Right lobe of liver (tissue), 6 donors: ENCODE data around the gene PAX1. TPM values are rescaled to one million over a fixed set of nuclear protein-coding genes. Genes with fewer than 3 reads are reported as not detected.

Experiments used
- ATAC-seq, 4 donors: fragments of 200-7000 bp; cut with Tn5 transposase; one replicate each; pipeline ENCODE4 v1.9.1; 2020; ENCODE audit warnings: mild to moderate bottlenecking in 4 of 4, moderate library complexity in 4 of 4
- DNase-seq, 3 donors: peaks; one replicate each; pipeline ENCODE4 v3.0.0-alpha.2; 2020
- H3K27ac ChIP-seq, 3 donors: fragments of 200-600 bp; one replicate each; pipeline ENCODE4 v1.8.0; 2022
- H3K27me3 ChIP-seq, 2 donors: fragments of 200-600 bp; one replicate each; pipeline ENCODE4 v1.8.0; 2022
- H3K36me3 ChIP-seq, 4 donors: fragments of 200-600 bp; sonication (generic) in 1 of 4; one replicate each; pipeline versions ENCODE4 v1.5.1 to v1.8.0; 2017 to 2022; ENCODE audit warnings: control low read depth in 1 of 4
- H3K4me1 ChIP-seq, 4 donors: fragments of 200-600 bp; sonication (generic) in 1 of 4; one replicate each; pipeline versions ENCODE4 v1.5.1 to v1.8.0; 2017 to 2022; ENCODE audit warnings: control low read depth in 1 of 4
- H3K4me3 ChIP-seq, 3 donors: fragments of 200-600 bp; one replicate each; pipeline ENCODE4 v1.8.0; 2022
- H3K9me3 ChIP-seq, 4 donors: fragments of 200-600 bp; sonication (generic) in 1 of 4; one replicate each; pipeline versions ENCODE4 v1.5.1 to v1.8.0; 2017 to 2022; ENCODE audit warnings: control low read depth in 1 of 4
- POLR2A ChIP-seq: fragments of 450-650 bp; IDR thresholded peaks from one replicate; pipeline ENCODE4 v1.6.1; 2017; ENCODE audit warnings: antibody characterized with exemption, mild to moderate bottlenecking
- WGBS: methylation state at CpG from one replicate; pipeline ENCODE4 v1.1.6; 2018; ENCODE audit warnings: low coverage, low lambda C conversion rate; ENCODE audit not compliant: insufficient coverage; ENCODE audit errors: missing lambda C conversion rate; 5-methylcytosine and 5-hydroxymethylcytosine counted together
- intact Hi-C, 2 donors: fragments of 100-400 bp; cut with DNase I; formaldehyde crosslinking; loops; one replicate each; pipeline versions ENCODE4 v1.11.2 to v1.14.1; 2022
- total RNA-seq, 6 experiments: library from RNA; depleted of rRNA in 2 of 6; stranded (reverse); fragments of >200 nt in 2 of 6; fragmentation: NEBNext Ultra II Directional in 3 of 6; extraction: Animal tissue kit (Norgen Biotek cat#: 25700) in 3 of 6; gene quantifications; one replicate each; pipeline versions ENCODE4 v1.1.0 to v1.2.4, GENCODE V29; 2016 to 2023
- TF ChIP-seq, protein P1 (sequence below), 4 donors: fragments of 200-600 bp in 3 of 4; fragments of 450-650 bp in 1 of 4; IDR thresholded peaks; one replicate each; pipeline versions ENCODE4 v1.5.1 to v1.8.0; 2016 to 2022; ENCODE audit warnings: antibody characterized with exemption in 4 of 4, mild to moderate bottlenecking in 2 of 4
- donor health status: DM: no; HTN: yes; CAD: no.
- donor health status: DM: no; HTN: no; CAD: no.
- donor health status: DM: no; HTN: no; CAD: no.
- donor health status: DM: no; HTN: yes; CAD: no.
- donor health status: DM: no; HTN: yes; CAD: no.

The PAX1 gene
- total RNA-seq, 6 experiments from 2014 or later, result not detected

- 37% methylated on average over 11 of the region's 11 CpGs for WGBS
- no peak for TF ChIP-seq POLR2A
- TF ChIP-seq, protein P1, sequence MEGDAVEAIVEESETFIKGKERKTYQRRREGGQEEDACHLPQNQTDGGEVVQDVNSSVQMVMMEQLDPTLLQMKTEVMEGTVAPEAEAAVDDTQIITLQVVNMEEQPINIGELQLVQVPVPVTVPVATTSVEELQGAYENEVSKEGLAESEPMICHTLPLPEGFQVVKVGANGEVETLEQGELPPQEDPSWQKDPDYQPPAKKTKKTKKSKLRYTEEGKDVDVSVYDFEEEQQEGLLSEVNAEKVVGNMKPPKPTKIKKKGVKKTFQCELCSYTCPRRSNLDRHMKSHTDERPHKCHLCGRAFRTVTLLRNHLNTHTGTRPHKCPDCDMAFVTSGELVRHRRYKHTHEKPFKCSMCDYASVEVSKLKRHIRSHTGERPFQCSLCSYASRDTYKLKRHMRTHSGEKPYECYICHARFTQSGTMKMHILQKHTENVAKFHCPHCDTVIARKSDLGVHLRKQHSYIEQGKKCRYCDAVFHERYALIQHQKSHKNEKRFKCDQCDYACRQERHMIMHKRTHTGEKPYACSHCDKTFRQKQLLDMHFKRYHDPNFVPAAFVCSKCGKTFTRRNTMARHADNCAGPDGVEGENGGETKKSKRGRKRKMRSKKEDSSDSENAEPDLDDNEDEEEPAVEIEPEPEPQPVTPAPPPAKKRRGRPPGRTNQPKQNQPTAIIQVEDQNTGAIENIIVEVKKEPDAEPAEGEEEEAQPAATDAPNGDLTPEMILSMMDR (IDR thresholded peaks at IDR 0.05), result no peak
Observed at GRCh38 chr20:21665687-21666446, 39.6 kb upstream of the PAX1 start.

DNA sequence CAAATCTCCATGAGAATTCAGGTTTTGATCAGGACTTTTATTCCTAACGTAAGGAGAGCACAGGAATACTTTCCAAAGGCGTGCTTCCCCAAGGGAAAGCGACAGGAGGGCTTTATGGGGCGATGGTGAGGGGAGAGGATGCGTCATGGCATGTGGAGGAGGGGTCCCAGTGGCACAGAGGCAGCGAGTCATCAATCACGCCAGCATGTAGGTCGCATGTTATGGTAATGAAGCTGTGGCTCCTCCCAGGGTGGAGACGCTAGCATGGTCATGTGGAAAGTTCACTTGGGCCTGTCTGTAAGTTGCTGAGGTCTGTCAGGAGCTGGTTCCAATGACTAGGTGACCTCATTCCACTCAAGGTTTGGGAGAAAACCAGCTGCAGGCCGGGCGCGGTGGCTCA lies 35.3 kb upstream of the PAX1 start:
- WGBS, result 59% methylated on average over 7 of the region's 12 CpGs
- H3K4me1 ChIP-seq, result no peaks in the 10 kb centered on the region
- intact Hi-C loops, result no loop called here
- H3K27me3 ChIP-seq, result no peaks in the 10 kb centered on the region
- TF ChIP-seq, protein P1 (IDR thresholded peaks at IDR 0.05), result no peak
- TF ChIP-seq POLR2A, result no peak
- no peak overlapping the region for H3K27ac ChIP-seq
- DNase-seq (no peak), ATAC-seq (no peak)
- H3K36me3 ChIP-seq, result no peaks in the 10 kb centered on the region
- no peak overlapping the region for H3K4me3 ChIP-seq
- H3K9me3 ChIP-seq, result no peaks in the 10 kb centered on the region

More at GRCh38 chr20:21665687-21666446, 39.6 kb upstream of the PAX1 start:
- intact Hi-C loops, result no loop called here
- no peaks in the 10 kb centered on the region for H3K27me3 ChIP-seq
- DNase-seq (no peak), ATAC-seq (no peak)
- H3K36me3 ChIP-seq, result no peaks in the 10 kb centered on the region
- no peaks in the 10 kb centered on the region for H3K9me3 ChIP-seq
- no peak overlapping the region for H3K27ac ChIP-seq
- no peak overlapping the region for H3K4me3 ChIP-seq
- H3K4me1 ChIP-seq, result no peaks in the 10 kb centered on the region

- ATAC-seq (no peak), DNase-seq (no peak)
- no peak overlapping the region for H3K27ac ChIP-seq
- H3K4me3 ChIP-seq, result no peak overlapping the region
- H3K9me3 ChIP-seq, result no peaks in the 10 kb centered on the region
- intact Hi-C loops, result no loop called here
- WGBS, result 43% methylated on average over 1 of the region's 1 CpG
- no peaks in the 10 kb centered on the region for H3K27me3 ChIP-seq
- no peaks in the 10 kb centered on the region for H3K36me3 ChIP-seq
- H3K4me1 ChIP-seq, result no peaks in the 10 kb centered on the region
- TF ChIP-seq POLR2A, result no peak
- TF ChIP-seq, protein P1 (IDR thresholded peaks at IDR 0.05), result no peak
Observed at GRCh38 chr20:21670981-21671380, 34.5 kb upstream of the PAX1 start.

GRCh38 chr20:21677261-21677660 lies 28.2 kb upstream of the PAX1 start:
- Histone ChIP-seq H3K27me3 (no peaks in the 10 kb centered on the region), H3K4me1 (no peaks in the 10 kb centered on the region), H3K27ac (no peak overlapping the region), H3K9me3 (no peaks in the 10 kb centered on the region), H3K36me3 (no peaks in the 10 kb centered on the region), H3K4me3 (no peak overlapping the region)
- WGBS, result 63% methylated on average over 2 of the region's 2 CpGs
- intact Hi-C loops, result no loop called here
- TF ChIP-seq POLR2A, result no peak
- TF ChIP-seq, protein P1 (IDR thresholded peaks at IDR 0.05), result no peak
- DNase-seq, result no peak
- no peak for ATAC-seq
